ENCODE results near the gene KAT14. TPM values are rescaled to one million over a fixed set of nuclear protein-coding genes. Genes with fewer than 3 reads are reported as not detected.

Gene KAT14
- total RNA-seq, 1 donor, result 17.4 TPM

DNA sequence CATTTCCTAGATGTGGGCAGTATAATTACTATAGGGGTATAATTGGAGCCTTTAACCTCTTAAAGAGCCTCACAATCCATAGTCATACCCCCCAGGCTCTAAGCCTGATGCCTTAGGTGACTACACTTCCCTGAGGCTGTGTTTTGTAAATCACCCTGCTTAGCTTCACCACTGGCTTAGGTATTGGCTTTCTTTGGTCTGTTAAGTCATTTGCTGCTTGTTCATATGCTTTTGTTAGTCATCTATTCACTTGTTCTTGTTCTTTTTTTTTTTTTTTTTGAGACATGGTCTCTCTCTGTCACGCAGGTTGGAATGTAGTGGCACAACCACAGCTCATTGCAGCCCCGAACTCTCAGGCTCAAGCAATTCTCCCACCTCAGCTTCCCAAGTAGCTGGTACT is 26.7 kb downstream of the KAT14 start:
- no peaks in the 10 kb centered on the region for H3K4me1 ChIP-seq (ENCODE audit: insufficient read depth, low read length)
- no peaks in the 10 kb centered on the region for H3K27me3 ChIP-seq (ENCODE audit: insufficient read depth, low read length)
- H3K9me3 ChIP-seq (ENCODE audit: low read depth, low read length), result no peaks in the 10 kb centered on the region
- H3K36me3 ChIP-seq (ENCODE audit: insufficient read depth, low read length), result peaks cover 14% of the 10 kb centered on the region
- TF ChIP-seq, protein P1, sequence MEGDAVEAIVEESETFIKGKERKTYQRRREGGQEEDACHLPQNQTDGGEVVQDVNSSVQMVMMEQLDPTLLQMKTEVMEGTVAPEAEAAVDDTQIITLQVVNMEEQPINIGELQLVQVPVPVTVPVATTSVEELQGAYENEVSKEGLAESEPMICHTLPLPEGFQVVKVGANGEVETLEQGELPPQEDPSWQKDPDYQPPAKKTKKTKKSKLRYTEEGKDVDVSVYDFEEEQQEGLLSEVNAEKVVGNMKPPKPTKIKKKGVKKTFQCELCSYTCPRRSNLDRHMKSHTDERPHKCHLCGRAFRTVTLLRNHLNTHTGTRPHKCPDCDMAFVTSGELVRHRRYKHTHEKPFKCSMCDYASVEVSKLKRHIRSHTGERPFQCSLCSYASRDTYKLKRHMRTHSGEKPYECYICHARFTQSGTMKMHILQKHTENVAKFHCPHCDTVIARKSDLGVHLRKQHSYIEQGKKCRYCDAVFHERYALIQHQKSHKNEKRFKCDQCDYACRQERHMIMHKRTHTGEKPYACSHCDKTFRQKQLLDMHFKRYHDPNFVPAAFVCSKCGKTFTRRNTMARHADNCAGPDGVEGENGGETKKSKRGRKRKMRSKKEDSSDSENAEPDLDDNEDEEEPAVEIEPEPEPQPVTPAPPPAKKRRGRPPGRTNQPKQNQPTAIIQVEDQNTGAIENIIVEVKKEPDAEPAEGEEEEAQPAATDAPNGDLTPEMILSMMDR (IDR thresholded peaks at IDR 0.05; ENCODE audit: extremely low read depth, low read depth, low read length), result no peak
- H2AFZ ChIP-seq (ENCODE audit: low read length), result no peak overlapping the region
- no peak for DNase-seq (ENCODE audit: insufficient read length, low spot score, missing footprints)
- H4K20me1 ChIP-seq (ENCODE audit: insufficient read depth, low read length), result no peaks in the 10 kb centered on the region
- no peak overlapping the region for H3K4me3 ChIP-seq (ENCODE audit: insufficient read depth, low read length)
- H3K27ac ChIP-seq (ENCODE audit: low read depth, low read length), result no peak overlapping the region
- peaks cover 2% of the 10 kb centered on the region for H3K79me2 ChIP-seq (ENCODE audit: insufficient read depth, low read length)
- no peak overlapping the region for H3K4me2 ChIP-seq (ENCODE audit: insufficient read depth, low read length)

DNA sequence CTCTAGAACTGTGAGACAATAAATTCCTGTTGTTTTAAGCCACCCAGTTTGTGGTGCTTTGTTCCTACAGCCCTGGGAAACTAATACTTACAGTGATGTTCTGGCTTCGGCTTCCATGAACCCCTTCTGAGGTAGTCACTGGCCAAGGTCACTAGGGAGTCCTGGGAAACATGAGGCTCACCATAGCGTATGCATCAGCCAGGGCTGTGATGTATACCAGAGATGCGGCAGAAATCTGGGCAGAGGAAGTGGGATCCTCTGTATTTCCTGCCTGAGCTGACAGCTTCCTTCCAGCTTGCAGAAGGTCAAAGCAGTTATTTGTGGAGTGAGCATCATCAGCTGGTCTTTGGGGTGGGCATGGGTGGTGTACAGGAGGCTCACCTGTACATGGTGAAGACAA is 27.9 kb downstream of the KAT14 start:
- H3K27ac ChIP-seq (ENCODE audit: low read depth, low read length), result no peak overlapping the region
- peaks cover 9% of the 10 kb centered on the region for H3K36me3 ChIP-seq (ENCODE audit: insufficient read depth, low read length)
- no peak overlapping the region for H2AFZ ChIP-seq (ENCODE audit: low read length)
- TF ChIP-seq, protein P1 (IDR thresholded peaks at IDR 0.05; ENCODE audit: extremely low read depth, low read depth, low read length), result no peak
- H3K4me3 ChIP-seq (ENCODE audit: insufficient read depth, low read length), result no peak overlapping the region
- no peaks in the 10 kb centered on the region for H3K9me3 ChIP-seq (ENCODE audit: low read depth, low read length)
- no peaks in the 10 kb centered on the region for H4K20me1 ChIP-seq (ENCODE audit: insufficient read depth, low read length)
- no peak for DNase-seq (ENCODE audit: insufficient read length, low spot score, missing footprints)
- H3K79me2 ChIP-seq (ENCODE audit: insufficient read depth, low read length), result peaks cover 2% of the 10 kb centered on the region
- H3K4me2 ChIP-seq (ENCODE audit: insufficient read depth, low read length), result no peak overlapping the region
- H3K27me3 ChIP-seq (ENCODE audit: insufficient read depth, low read length), result no peaks in the 10 kb centered on the region
- H3K4me1 ChIP-seq (ENCODE audit: insufficient read depth, low read length), result no peaks in the 10 kb centered on the region

DNA sequence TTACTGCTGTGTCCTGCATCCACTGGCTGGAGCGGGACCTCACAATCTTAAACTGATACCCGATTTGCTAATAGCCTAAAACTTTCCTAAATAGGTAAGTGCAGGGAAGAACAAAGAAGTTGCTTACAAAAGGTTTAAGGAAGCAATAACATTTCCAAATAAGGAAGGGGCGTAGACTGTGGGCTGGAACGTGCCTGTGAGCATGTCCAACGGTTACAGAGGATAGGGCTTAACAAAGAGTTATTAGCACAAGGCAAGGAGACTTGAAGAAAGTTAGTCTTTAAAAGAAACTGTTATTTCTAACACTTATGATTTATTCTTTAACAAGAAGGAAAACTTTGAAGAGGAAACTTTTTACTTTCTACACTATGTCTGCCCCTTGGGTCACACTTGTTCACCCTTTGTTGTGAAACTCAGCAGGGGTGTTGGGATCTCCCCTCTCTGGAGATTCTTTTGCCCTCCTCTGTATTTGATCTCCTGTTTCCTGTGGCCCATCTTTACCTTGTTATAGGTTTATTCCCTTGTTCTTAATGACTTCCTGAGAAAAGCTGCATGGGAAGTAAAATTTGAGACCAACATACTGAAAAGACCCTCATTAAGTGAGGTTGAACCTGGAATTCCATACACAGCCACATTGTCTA is 28.7 kb downstream of the KAT14 start:
- Histone ChIP-seq H2AFZ (ENCODE audit: low read length) (no peak overlapping the region), H3K36me3 (ENCODE audit: insufficient read depth, low read length) (peaks cover 9% of the 10 kb centered on the region), H3K27ac (ENCODE audit: low read depth, low read length) (no peak overlapping the region), H3K4me1 (ENCODE audit: insufficient read depth, low read length) (no peaks in the 10 kb centered on the region), H3K79me2 (ENCODE audit: insufficient read depth, low read length) (peaks cover 2% of the 10 kb centered on the region), H3K27me3 (ENCODE audit: insufficient read depth, low read length) (no peaks in the 10 kb centered on the region), H3K4me3 (ENCODE audit: insufficient read depth, low read length) (no peak overlapping the region), H4K20me1 (ENCODE audit: insufficient read depth, low read length) (no peaks in the 10 kb centered on the region), H3K4me2 (ENCODE audit: insufficient read depth, low read length) (no peak overlapping the region), H3K9me3 (ENCODE audit: low read depth, low read length) (no peaks in the 10 kb centered on the region)
- TF ChIP-seq, protein P1 (IDR thresholded peaks at IDR 0.05; ENCODE audit: extremely low read depth, low read depth, low read length), result no peak
- no peak for DNase-seq (ENCODE audit: insufficient read length, low spot score, missing footprints)

DNA sequence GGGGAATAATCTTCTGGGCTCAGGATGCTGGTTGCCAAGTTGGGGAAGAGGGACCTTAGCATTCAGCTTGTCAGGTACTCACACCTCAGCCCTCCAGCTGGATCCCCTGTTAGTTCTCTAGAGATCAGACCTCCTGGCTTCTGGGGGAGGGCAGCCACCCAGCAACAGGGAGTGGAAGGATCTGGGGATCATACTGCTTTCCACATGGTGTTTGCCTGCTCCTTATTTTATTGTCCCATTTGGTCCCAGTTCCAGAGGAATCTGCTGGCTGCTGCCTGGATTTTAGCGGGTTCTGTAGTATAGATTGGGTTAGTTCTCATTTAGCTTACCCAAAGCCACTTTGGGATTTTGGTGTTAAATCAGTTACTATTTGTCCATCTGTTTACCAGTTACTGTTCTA is 29.3 kb downstream of the KAT14 start:
- Histone ChIP-seq H3K27ac (ENCODE audit: low read depth, low read length) (no peak overlapping the region), H3K4me3 (ENCODE audit: insufficient read depth, low read length) (no peak overlapping the region), H3K4me1 (ENCODE audit: insufficient read depth, low read length) (no peaks in the 10 kb centered on the region), H3K9me3 (ENCODE audit: low read depth, low read length) (no peaks in the 10 kb centered on the region), H2AFZ (ENCODE audit: low read length) (no peak overlapping the region), H3K27me3 (ENCODE audit: insufficient read depth, low read length) (no peaks in the 10 kb centered on the region), H3K79me2 (ENCODE audit: insufficient read depth, low read length) (peaks cover 2% of the 10 kb centered on the region), H3K36me3 (ENCODE audit: insufficient read depth, low read length) (peaks cover 9% of the 10 kb centered on the region), H3K4me2 (ENCODE audit: insufficient read depth, low read length) (no peak overlapping the region), H4K20me1 (ENCODE audit: insufficient read depth, low read length) (no peaks in the 10 kb centered on the region)
- no peak for DNase-seq (ENCODE audit: insufficient read length, low spot score, missing footprints)
- TF ChIP-seq, protein P1 (IDR thresholded peaks at IDR 0.05; ENCODE audit: extremely low read depth, low read depth, low read length), result no peak
